PC-9 (cell line): ENCODE measurements around the gene GABRA1.

Experiments used
- CTCF ChIP-seq: fragments of 200-600 bp; sonication (generic); conservative IDR thresholded peaks from 2 replicates; pipeline ENCODE4 v1.6.1; 2017; ENCODE audit warnings: mixed run types, antibody characterized with exemption, mild to moderate bottlenecking, moderate library complexity
- EZH2 ChIP-seq: fragments of 200-600 bp; sonication (generic); IDR thresholded peaks from 2 replicates; pipeline ENCODE4 v1.8.0; 2017; ENCODE audit warnings: antibody characterized with exemption, low read depth

GRCh38 chr5:161804263-161804662 is 43.7 kb upstream of the GABRA1 start:
- TF ChIP-seq CTCF (no peak), EZH2 (no peak)
